Measurements from ENCODE around the gene MBL2.

The MBL2 gene

GRCh38 chr10:52755297-52756062, 17.1 kb downstream of the MBL2 start:
- in situ Hi-C loops (cut with MboI; ENCODE audit: low pct_unique_long_range_greater_than_20kb, low sequenced_read_pairs, unreplicated experiment) = no loop called here
- no peak for DNase-seq (ENCODE audit: low spot score)
- TF ChIP-seq CTCF (IDR thresholded peaks at IDR 0.05; ENCODE audit: extremely low read depth, insufficient read depth, missing control alignments) = no peak

DNA sequence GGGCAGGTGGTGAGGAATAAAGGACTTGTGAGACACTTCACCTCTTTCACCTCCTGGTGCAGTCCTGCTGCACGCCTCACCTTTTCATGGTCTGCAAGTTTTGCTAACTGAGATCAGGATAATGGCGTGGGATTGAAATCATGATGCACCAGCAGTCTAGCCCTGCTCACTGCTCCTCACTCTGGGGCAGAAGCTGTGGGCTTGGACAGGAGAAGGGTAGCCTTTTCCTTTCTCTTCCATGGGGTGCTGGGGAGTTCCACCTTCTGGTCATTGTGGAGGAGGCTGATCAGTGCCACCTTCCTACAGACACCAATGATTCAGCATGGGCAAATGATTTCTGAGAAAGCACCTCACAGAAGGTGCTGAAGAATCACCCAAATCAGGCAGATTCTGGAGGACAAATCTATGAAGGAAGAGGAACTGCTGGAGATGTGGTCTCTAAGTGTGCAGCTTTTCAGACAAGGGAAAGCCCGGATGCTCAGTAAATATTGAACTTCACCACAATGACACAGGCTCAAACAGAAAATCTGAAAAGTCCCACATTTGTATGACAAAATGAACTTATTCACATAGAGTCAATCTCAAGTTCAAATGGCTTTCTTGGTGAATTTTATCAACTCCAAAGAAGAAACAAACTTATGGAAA, 19.7 kb downstream of the MBL2 start:
- DNase-seq (ENCODE audit: low spot score) = no peak
- no peak for TF ChIP-seq CTCF (IDR thresholded peaks at IDR 0.05; ENCODE audit: extremely low read depth, insufficient read depth, missing control alignments)
- in situ Hi-C loops (cut with MboI; ENCODE audit: low pct_unique_long_range_greater_than_20kb, low sequenced_read_pairs, unreplicated experiment) = no loop called here

- no peak for DNase-seq (ENCODE audit: low spot score)
- in situ Hi-C loops (cut with MboI; ENCODE audit: low pct_unique_long_range_greater_than_20kb, low sequenced_read_pairs, unreplicated experiment) = no loop called here
- TF ChIP-seq CTCF (IDR thresholded peaks at IDR 0.05; ENCODE audit: extremely low read depth, insufficient read depth, missing control alignments) = no peak
These were observed 20.3 kb downstream of the MBL2 start for GRCh38 chr10:52752261-52752660.

DNA sequence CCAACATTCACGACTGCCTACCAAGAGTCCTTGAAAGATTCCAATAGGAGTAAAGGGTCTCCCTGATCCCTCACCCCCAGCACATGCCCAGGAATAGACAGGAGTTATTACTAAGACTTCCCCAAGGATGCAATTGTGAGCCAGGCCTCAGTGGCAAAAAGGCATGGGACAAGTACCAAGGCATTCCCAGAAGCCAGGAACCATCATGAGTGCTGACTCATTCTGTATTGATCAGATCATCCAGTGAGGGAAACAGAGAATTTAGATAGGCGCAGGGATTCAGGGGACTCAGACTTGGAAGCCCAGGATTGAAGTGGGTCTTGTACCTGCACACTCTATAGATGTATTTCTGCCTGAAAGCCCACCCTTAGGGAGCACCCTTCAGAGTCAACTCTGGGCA, 21.2 kb downstream of the MBL2 start:
- no peak for TF ChIP-seq CTCF (IDR thresholded peaks at IDR 0.05; ENCODE audit: extremely low read depth, insufficient read depth, missing control alignments)

GRCh38 chr10:52750629-52751028, 22.0 kb downstream of the MBL2 start:
- no peak for TF ChIP-seq CTCF (IDR thresholded peaks at IDR 0.05; ENCODE audit: extremely low read depth, insufficient read depth, missing control alignments)
- in situ Hi-C loops (cut with MboI; ENCODE audit: low pct_unique_long_range_greater_than_20kb, low sequenced_read_pairs, unreplicated experiment) = no loop called here
- no peak for DNase-seq (ENCODE audit: low spot score)

More for the DNA sequence above, 21.2 kb downstream of the MBL2 start:
- in situ Hi-C loops (cut with MboI; ENCODE audit: low pct_unique_long_range_greater_than_20kb, low sequenced_read_pairs, unreplicated experiment) = no loop called here
- no peak for DNase-seq (ENCODE audit: low spot score)

GRCh38 chr10:52747694-52748093, 24.9 kb downstream of the MBL2 start:
- no peak for TF ChIP-seq CTCF (IDR thresholded peaks at IDR 0.05; ENCODE audit: extremely low read depth, insufficient read depth, missing control alignments)
- DNase-seq (ENCODE audit: low spot score) = no peak
- in situ Hi-C loops (cut with MboI; ENCODE audit: low pct_unique_long_range_greater_than_20kb, low sequenced_read_pairs, unreplicated experiment) = loop anchor here (25.0 kb wide), 1 partner anchor 90 kb away; no protein-coding TSS in a partner anchor
